Hematopoietic multipotent progenitor cell treated with erythropoietin and hydrocortisone succinate and interleukin-3 and kit ligand, for 4 days (in vitro differentiated cells): ENCODE data around the gene NR3C2.

ENCODE experiments used
- DNase-seq: peaks from one replicate; pipeline ENCODE4 v3.0.0-alpha.2; 2015

Gene NR3C2

DNA sequence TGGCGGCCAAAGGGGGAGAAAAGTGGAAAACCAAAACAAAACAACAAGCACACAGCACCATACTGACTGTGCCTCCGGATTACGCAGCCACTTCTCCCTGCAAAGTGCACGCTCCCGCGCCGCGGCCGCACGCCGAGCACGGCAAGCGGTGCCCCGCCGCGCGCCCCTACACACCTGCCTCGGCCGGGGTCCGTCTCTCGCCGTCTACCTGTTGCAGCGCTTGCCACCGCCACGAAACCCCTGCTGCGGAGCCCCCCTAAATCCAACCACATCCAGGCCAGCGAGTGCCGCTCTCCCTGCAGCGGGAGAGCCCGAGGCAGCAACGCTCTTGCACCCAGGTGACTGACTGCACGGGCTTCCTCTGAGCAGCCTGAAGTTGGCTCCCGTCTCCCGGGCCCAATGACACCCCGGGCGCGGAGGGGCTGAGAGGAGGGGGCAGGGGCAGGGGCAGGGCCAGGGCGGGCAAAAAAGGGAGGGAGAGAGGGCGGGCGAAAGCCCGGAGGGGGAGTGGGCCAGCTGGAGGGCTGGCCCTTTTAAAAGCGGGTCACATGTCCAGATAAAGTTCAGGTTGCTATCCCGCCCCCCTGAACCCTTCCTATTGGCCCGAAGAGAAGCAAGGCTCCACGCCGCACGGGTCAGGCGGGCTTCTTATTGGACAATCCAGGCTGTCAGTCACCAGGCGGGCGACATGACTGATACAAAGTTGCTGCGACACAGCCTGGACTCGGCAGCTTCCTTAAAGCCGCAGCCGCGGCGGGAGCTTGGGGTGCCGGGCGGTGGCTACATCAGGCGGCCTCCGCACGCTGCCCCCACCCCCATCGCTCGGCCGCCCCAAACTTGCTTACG is at the start of gene NR3C2:
Gene NR3C2 (minus strand): TSS at position 429 of the 846 bp plus-strand sequence.
- peak; percentile 99 for DNase-seq

DNA sequence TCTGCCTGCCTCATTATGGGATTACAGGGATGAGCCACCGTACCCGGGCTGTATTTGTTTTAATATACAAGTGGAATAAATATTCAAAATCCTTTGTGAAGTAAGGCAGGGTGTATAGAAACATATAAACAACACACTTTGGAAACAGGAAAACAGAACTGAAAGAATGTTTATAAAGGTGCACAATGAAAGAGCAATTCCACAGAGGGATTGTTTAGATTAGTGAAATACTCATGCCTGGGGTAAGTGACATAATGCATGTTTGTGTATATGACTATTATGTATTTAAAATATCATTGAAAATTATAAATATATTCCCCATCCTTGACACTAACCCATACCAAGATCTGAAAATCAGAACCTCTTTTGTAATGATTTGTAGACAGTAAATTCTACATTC is 45.0 kb upstream of the NR3C2 start:
- DNase-seq, result no peak

DNA sequence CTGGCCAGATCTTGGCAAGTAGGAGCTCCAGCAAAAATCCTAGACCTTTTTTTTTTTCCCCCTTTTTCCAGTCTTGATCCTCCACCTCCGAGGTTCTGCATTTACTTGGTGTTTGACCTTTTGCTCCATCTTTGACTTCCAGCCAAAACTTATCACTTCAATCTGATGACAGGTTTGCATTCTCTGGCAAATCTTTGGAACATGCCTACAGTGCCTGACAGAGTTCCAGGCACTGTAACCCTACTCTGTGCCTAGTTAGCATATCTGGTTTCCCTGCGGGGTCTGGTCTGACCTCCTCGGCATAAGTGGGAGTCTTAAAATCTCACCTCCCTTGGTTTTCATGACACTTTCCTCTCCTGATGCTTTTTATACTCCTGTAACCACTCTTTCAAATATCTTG is 39.4 kb upstream of the NR3C2 start:
- DNase-seq, result no peak

DNA sequence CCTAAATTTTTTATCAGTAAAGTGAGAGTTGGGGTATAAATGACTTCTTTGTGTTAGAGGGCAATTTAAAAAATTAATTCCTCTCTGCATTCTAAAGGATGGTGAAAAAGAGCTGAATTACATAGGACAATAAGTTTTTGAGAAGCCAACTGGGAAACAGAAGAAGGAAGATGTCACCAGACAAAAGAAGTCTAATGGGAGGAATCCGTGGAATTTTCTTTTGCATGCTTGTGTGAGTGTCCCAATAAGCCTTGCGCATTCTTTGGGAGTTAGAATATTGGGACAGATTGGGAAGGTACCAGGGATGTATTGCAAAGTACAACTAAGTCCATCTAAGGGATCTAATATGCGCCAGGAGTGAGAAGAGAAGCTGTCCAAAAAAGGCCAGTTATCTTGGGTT is 35.1 kb upstream of the NR3C2 start:
- no peak for DNase-seq

DNA sequence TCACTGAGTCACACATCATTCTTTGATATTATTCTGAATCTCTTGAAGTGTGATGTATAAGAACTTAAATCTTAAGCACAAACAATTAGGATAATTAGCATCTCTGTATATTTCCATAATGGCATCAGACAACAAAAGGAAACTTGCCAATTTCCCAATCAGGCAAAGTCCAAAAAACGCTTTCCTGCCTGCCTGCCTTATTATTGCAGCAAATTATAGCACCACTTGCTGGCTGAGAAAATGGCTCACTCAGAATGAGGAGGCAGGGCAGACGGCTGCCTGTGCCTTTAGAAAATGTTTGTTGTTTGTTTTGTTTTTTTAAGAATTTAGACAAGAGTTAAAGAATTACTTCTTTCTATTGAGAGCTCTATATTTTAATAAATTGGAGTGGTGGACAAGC is 27.7 kb upstream of the NR3C2 start:
- no peak for DNase-seq

DNA sequence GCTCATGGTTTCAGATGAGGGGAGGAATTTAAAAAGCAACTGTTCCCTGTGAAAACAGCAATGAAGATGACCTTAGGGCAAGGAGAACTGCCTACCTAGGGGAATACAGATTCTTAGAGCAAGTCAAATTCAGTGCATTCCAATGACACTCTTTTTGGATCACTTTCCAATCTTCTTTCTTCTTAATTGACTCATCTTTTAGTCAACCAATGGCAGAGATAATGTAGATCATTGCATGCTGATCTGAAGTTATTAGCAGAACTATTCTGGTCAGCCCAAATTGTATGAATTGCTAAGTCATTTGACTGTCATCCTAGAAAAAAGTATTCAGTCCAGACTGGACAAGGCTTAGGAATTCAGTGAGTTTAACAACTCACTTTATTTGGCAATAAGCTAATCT is 12.6 kb upstream of the NR3C2 start:
- no peak for DNase-seq

DNA sequence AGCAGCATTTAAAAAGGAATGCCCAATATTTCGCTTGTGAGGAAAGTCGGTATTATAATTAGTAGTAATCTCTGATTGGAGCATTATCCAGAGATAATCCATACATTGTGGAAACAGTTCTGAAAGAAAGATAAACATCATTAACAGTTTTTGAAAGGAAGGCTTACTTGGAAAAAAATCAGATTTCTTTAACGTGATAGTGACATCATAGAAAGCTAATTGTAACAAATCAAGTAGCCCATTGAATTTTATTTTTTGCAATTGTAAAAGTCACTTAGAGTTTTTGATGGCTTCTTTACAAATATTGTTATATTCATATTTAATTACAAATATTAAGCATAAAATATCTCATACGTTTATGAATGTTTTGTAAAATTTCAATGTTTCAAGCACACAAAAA is 11.6 kb upstream of the NR3C2 start:
- no peak for DNase-seq

DNA sequence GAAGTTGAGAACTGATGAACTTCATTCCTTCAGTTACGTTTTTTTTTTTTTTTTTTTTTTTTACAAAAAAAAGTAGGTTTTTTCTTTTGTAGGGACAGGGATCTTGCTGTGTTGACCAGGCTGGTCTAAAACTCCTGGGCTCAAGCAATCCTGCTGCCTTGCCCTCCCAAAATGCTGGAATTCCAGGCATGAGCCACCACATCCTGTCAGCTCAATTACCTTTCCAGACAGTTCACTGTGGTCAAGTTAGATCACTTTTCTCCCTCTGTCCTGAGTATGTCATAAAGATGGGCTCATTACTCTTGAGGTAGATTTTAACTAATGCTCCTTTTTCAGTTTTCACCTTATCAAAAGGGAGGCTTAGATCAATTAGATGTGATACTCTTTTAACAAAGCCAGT is 10.8 kb upstream of the NR3C2 start:
- DNase-seq, result no peak

DNA sequence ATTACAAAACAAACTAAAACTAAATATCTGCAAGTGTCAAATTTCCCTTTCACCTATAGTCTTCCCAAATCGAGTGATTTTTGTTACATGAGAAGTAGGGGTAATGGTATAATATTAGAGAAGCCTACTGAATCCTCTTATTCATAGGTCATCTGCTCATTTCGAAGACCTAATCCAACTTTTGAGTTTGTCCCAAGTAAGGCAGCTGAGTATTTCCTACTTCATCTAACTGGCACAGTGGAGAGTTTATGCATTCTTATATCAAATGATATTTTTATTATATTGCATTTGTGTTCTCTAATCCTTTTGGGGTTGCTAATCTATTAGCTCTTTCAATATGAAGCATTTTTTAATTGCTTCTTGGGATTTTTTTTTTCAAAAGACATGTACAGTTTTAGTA is 7.7 kb upstream of the NR3C2 start:
- DNase-seq, result no peak

DNA sequence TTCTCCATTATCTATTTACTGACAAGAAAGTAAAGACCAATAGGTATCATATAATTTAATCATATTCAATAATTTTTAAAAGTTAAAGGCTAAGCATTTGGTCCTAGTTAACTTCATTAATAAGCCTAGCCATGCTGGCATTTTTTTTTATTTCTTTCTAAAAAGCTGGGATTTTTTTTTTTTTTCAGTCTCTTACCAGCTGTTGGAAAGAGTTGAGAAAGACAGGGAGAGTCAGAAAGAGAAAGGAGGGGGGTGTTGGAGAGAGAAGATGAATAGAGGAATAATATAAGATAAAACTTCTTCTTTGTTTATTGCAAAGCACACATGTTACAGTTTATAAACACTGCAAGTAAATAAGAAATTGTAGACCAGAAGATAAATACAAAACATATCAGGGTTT is 5.9 kb upstream of the NR3C2 start:
- no peak for DNase-seq

DNA sequence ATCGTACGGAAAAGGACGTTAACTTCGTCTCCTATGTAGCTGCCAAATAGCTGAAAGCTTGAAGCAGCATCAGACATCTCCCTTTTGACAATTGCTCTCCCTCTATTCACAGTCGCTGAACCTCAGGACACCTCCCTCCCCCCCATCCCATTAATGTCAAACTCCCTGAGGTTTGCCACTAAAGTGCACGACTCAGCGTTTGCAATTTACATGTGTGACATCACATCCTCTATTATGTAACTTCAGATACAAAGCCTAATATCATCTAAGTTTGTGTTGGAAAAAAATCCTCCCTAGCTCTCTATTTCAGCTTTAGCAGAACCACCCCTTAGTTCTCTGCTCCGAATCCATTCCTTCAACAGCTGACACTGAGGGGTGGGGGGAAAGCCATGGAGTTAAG is 5.5 kb upstream of the NR3C2 start:
- DNase-seq, result no peak

DNA sequence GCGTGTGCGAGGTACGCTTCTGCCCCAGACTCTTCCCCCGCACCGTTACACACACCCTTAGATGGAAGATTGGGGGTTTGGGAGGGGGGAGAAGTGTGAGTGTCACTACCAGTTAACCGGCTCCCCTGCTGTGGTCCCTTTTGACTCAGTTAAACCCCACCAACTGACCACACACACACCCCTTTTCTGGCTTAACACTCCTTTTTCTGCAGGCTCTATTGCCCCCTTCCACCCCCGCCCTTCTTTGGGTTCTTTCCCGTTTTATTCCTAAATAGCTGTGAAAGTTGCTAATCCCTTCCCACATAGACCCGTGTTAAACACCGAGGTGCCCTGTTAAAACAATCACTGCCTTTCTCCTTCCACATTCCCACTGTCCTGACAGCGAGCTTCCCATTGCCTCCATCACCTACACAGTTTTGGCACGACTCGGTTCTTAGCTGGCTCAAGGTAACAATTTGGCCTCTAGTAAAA is 3.7 kb upstream of the NR3C2 start:
- no peak for DNase-seq

DNA sequence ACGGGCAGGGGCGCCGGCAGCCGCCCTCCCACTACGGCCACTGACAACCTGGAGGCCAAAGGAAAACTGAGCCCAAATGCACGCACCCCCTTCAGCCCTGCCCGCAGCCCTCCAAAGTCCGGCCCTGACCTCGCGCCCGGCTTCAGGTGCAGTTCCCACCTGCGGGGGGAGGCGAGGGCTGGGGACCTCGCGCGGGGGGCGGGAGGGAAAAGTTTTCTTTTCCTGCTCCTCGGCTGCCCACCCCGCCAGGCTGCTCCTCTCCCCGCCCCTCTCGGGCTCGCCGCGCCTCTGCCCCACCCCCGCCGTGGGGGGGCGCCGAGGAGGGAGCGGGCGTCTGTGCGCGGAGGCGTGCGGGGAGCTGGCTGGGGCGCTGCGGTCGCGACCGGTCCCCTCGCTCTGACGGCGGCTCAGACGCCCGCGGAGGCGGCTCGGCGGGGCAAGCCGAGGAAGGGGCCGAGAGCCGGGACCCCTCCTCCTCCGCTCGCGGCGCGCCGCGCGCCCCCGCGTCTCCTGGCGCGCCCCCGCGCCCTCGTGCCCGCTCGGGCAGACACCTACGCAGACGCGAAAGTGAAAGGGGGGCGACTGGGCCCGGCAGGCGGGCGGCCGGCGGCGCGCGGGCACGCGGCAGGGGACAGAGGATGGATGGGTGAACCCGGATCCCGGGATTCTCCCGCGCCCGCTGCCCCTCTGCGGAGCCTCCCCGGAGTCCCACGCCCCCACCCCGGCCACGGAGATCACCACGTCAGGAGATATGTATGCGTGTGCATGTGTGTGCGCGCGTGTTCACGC is 3.1 kb upstream of the NR3C2 start:
- DNase-seq, result peak; percentile 41

DNA sequence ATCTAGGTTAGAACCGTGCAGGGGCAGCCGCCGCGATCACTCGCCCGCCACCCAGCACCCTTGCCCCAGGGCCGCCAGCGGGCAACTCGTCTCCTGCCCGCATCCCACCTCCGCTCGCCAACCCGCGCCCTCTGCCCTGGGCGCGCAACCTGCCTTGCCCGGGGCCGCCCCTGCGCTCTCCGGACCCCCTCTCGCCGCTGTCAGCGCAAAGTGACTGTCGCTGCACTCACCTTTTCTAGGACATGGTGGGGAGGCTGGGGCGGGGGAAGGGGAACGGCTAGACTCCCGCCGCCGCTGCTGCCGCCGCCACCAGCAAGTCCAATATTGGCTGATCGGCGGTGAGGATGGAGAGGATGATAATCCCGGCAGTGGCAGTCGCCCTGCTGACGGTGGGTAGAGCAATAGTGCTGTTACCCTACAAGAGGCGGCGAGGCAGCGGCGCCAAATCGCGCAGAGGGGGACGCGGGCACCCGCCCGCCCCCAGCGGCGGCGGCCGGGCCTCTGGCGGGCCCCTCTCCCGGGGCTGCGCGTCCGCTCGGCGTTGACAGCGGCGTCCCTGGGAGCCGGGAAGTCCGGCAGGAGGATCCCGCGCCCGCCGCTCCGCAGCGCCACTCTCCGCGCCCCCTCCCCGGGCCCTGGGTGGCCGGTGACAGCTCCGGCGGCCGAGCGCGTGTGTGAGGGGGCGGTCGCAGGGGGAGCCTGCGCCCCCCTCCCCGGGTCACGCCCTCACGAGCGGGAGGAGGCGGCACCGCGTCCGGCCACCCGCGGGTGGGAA is 2.3 kb upstream of the NR3C2 start:
- peak; percentile 22 for DNase-seq

DNA sequence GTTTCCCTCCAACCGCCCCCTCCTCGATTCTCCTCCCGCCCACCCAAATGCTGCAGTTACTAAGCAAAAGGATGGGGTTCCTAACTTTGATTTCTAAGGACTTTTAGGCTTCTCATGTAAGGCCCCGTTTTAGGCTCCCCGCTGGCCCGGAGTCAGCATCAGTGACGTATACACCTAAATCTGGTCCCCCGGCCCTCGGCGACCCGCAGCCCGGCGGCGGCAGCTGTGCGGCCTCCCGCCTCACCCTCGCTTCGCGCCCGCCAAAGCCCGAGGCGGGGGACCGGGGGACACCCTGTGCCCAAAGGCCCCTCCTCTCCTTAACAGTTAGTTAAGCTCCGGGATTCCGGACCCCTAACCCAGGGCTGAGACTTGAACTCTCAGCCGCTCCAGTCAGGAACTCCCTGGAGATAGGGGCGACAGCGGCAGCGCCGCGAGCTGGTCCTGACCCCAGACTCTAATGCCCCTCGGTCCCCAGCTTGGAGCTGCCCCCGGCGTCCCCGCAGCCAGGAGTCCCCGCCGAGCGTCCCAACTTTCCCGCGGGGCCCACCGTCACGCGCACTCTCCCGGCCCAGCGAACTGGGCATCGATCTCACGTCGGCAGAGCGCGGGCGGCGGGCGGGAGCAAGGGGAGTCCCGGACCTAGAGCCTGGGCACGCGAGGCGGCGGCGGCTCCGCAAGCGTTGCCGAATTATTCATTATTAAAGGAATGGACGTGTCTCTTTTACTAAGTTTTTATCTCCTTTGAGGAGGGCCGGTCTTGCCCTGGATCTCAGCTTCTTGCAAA is 1.5 kb upstream of the NR3C2 start:
- DNase-seq, result peak; percentile 18

DNA sequence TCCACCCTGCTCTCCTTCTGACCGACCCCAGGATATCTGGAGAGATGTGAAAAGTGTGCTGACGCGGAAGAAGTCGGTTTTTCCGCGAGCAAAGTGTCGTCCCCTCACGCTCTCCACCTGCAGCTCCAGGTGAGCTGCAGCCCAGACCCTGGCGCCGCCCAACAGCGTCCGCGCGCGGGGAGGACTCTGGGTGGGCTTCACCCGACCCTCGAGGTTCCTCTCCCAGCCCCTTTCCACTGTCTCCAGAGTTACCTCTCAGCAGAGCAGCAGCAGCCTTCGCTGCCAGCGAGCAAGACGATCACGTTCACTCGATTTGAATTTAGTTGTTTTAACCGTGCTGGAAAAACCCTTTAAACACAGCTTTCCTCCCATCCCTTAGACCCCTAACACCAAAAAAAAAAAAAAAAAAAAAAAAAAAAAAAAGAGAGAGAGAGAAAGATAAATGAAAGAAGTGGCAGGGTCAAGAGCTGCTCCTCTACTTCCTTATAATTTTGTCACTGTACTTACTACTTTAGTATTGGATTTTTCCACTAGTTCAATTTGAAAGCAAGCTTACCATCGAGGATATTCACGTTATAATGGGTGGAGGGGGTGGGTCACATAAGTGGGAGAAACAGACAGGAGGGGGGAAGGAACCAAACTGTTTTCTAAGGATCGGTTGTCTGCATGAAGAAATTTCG is 758 bp upstream of the NR3C2 start:
- peak; percentile 43 for DNase-seq

DNA sequence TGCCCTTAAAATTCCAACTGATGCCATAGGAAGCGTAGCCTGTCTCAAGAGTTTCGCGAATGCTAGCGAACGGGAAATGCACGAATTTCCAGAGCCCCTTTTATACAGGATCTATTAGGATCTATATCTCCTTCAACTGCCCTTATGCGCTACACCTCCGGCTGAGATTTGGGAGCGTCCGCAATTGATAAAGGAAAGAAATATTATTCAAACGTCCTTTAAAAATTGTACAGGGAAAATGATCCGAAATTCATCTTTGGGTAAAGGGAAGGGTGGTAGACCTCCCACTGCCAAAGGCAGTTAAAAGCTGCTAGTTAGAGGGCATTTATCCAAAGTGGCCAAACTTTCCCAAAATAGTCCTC is 609 bp downstream of the NR3C2 start:
- no peak for DNase-seq

DNA sequence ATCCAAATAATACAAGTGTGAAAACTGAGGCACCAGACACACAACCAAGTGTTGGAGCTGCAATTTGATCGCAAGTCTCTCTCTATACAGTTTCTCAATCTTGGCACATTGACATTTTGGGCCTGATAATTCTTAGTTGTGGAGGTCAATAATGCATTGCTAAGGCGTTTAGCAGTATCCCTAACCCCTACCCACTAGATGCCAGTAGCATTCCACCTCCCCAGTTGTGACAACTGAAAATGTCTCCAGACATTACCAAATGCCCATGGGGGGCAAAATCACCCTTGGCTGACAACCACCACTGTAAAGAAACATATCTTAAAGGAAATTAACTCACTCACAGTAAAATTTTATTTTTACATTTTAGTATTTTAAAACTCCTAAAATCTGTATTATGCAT is 4.2 kb downstream of the NR3C2 start:
- DNase-seq, result no peak

DNA sequence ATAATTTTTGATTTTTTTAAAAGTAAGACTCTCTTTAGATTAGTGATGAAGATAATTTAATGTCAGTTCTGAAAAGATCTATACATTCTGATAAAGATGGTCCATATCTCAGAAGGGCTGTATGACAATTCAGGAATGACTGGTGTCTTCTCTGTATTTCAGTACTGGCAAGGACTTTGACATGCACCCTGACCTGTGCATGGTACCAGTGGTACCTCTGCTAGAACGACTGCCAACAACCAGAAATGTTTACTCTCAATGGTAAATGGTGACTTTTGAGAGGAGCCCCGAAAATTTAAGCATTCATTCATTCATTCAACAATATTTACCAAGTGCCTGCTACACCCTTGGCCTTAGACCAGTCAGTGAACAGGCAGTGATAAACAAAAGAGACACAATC is 4.8 kb downstream of the NR3C2 start:
- no peak for DNase-seq

DNA sequence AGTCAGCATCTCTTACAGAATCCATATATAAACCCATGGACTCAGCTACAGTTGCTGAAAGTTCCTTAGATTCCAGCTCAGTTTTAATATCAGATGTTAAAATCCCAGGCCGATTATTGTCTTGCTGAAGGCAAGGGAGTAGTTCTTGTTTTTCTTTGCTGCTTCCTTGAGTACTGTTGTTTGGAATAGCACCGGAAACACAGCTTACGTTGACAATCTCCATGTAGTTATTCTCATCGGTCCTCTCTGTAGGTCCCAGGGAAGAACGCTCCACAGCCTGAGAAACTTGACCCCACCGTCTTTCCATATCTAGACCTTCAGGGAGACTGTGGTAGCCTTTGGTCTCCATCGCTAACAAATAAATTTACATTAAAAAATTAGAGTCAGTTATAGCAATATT is 5.7 kb downstream of the NR3C2 start:
- DNase-seq, result no peak

DNA sequence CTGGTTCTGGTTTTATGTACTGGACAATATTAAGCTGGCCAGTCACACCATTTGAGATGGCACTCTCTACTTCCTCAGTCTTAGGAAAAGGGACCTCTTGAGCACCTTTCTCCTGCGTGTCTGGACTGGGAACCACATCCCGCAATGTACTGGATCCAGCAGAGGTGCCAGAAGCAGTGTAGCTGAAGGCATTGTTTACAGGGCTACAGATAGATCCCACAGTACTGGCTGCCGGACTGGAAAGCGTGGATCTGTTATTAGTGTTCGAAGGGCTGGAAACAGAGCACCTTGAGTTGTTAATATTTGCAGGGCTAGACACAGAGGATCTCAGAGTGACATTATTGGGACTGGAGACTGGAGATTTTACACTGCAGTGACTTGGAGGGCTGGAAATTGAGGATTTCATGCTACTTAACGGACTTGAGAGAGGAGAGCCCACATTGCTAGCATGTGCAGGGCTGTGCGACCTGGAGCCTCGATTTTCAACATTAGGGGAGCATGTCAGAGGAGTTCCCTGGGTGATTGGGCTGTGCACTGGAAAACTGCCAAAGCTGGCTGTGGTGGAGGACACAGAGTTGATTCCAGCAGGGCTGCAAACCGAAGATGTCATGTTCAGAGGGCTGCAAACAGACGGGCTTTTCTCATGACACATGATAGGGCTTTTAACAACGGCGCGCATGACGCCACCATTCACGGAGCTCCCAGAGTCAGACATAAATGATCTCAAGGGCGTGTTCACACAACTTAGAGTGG is 6.4 kb downstream of the NR3C2 start:
- no peak for DNase-seq
